IPS DF 4.7 (cell line): Measurements from ENCODE around the gene SLC16A10.
A peak's percentile ranks its signal among the peaks of the same experiment; 100 is the strongest.
"Not testable (repeated sequence)": the region's sequence is repeated elsewhere in the genome, so short reads cannot be mapped to it uniquely, and the experiment has no call there.

Source experiments
- DNase-seq: peaks from one replicate; pipeline ENCODE4 v3.0.0-alpha.2; 2013; ENCODE audit warnings: low spot score; ENCODE audit errors: extremely low read depth

The SLC16A10 gene

DNA sequence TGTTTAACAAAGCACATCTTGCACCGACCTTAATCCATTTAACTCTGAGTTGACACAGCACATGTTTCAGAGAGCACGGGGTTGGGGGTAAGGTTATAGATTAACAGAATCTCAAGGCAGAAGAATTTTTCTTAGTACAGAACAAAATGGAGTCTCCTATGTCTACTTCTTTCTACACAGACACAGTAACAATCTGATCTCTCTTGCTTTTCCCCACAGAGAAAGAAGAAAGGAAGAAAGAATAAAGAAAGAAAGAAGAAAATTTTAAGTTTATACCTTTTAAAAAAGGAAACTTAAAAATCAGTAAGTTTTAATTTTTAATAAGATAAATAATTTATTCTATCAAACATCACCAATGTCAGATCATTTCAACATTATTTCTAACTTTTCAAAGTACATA, 168.5 kb downstream of the SLC16A10 start:
- not testable (repeated sequence) for DNase-seq

DNA sequence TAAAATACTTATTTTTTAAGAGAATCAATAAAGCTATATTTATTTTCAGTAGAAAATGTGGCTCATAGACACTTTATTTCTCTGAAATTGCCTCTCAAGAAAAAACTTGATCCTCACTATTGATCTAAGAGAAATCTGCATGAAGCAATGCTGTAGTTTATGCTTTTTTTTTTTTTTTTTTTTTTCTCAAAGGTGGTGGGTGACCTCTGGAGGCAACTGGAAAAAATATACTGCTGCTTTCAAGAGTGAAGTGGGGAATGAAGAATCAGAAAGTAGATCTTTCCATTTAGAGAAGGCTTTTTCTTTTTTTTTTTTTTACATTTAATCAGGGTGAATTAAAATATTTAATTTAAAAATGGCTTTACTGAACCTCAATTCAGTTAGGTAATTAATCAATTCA, 169.3 kb downstream of the SLC16A10 start:
- no peak for DNase-seq

DNA sequence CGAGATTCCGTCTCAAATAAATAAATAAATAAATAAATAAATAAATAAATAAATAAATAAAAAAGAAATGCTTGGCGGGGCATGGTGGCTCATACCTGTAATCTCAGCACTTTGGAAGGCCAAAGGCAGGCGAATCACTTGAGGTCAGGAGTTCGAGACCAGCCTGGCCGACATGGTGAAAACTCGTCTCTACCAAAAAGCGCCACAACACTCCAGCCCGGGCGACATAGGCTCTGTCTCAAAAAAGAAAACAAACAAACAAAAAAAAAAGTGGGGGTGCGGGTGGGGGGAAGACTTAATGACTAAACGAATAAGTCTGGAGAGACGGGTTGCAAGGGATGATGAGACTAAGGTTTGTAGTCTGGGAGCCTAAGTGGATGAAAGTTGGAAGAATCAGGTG, 170.7 kb downstream of the SLC16A10 start:
- no peak for DNase-seq

DNA sequence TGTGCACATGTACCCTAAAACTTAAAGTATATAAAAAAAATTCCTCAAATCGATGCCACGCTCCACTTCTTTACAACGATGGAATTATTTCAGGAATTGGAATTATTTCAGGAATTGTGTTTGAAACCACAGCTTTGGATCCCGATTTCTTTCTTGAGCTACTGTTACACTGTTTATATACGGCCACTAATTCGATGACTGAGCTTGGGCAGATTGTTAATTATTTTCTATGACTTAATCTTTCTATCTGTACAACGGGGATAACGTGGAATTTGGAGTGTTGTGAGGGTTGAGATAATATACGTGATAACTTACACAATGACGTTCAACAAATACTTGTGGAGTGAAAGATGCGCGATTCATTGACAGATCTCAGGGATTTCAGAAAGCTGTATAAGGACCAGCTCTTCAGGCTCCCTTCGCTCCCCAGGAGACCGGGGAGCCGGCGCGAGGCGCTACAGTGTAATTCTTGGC, 171.3 kb downstream of the SLC16A10 start:
- DNase-seq = no peak

DNA sequence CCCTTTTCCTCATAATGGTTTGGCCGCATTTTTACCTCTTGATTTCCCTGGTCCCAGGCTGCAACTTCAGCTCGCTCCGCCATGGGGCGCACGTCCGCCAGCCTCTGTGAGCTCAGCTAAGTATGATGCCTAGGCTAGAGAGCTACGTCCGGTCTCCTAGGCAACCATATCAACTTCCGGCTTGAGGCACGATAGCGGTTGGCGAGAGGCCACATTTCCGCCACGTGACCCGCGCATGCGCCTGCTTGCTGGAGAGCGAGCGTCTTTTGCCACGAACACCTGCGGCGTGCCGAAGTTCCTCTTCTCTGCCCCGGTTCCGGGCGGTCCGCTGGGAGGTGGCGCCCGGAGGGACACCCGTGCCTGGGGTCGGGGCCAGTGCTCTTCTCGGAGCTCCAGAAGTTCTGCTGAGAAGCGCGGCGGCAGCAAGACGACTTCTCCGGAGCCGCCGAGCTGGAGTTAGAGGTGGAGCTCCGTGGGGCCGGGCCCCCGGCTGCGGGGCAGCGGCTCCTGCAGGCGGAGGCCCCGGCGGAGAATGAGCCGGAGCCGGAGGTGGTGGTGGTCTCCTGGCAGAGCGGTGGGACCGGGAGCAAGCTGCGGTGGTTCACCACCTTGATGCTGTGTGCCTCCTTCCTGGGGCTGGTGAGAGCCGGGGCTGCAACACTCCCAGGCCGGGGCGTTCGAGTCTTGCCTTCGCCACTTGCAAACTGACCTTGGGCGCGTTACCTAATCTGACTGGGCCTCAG, 172.0 kb downstream of the SLC16A10 start:
- peak; percentile 99 for DNase-seq

DNA sequence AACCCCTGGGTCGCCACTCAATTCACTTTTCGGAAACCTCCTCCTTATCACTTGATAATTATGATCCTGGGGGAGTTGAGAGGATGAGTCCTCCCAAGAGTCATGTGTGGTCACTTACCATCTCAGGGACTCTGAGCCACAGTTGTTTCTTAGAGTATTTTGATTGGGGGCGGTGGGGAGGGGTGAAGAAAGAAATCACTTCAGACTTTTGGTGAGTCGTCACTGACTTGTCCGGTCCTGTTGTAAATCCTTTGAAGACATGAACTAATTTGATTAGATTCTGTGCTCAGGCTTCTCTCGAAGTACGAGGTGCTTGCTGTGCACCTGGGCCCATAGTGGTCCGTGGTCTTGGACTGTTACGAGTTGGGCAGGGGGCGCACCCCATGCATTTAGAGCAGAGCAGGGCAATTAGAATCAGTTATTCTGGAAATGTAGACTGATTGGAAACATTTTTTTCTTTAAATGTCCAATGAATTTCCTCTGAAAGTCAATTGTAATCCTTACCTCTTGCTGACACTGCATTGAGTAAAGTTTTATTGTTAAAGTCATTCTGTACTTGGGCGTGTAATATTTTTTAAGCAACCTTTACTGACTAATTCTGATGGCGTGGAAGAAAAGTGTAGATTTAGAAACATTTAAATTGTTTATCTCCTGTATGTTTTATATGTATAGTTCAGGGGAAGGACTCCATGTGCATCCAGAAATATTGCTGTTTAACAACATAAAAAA, 173.4 kb downstream of the SLC16A10 start:
- DNase-seq = no peak

DNA sequence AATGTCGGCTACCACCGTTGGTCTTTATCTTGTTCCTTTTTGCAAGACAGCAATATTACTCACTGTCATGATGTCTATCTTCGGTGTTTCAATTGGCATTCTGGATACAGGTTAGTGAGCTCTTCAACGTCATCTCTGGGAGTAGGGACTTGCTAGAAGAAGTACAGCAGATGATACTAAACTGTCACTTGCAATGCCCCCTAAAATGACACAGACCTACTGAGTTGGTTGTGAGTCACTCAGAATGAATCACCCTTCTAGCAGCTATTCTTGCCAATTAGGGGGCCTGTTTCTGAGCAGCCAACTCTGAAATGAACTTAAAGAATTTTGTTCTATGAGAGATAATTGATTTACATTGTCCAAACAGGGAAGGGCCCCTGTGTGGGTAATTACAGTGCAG, 176.5 kb downstream of the SLC16A10 start:
- DNase-seq = no peak

DNA sequence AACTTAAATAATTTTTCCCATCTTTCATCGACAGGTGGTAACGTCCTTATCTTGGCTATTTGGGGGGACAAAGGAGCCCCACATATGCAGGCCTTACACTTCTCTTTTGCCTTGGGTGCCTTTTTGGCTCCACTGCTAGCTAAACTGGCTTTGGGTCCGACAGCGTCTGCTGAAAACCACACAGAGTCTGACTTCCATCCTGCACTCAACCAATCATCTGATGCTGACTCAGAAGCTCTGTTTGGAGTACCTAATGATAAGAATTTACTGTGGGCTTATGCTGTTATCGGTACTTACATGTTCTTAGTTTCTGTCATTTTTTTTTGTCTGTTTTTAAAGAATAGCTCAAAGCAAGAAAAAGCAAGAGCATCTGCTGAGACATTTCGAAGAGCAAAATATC, 178.5 kb downstream of the SLC16A10 start:
- DNase-seq = no peak

DNA sequence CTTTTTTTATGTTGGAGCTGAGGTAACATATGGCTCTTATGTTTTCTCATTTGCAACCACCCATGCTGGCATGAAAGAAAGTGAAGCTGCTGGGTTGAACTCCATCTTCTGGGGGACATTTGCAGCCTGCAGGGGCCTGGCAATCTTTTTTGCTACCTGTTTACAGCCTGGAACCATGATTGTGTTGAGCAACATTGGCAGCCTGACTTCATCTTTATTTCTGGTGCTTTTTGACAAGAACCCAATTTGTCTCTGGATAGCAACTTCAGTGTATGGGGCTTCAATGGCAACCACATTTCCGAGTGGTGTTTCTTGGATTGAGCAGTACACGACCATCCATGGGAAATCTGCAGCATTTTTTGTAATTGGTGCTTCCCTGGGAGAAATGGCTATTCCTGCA, 179.0 kb downstream of the SLC16A10 start:
- no peak for DNase-seq

DNA sequence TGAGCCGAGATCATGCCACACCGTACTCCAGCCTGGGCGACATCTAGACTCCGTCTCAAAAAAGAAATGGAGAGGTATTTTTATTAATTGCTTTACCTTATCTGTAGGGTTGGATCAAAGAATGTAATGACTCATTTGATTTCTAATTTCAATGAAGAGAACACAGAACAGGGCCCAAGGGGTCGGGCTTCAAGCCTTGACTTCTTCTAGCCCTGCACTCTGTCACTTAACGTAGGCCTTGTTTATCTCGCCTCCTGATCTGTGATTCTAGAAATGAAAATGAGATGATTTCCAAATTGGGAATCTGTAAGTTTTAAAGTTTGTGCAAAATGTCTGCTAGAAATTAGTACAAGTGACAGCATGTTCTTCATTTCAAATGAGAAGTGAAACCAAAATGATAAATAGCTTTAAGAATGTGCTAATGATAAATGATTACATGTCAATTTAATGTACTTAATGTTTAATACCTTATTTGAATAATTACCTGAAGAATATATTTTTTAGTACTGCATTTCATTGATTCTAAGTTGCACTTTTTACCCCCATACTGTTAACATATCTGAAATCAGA, 180.5 kb downstream of the SLC16A10 start:
- no peak for DNase-seq

DNA sequence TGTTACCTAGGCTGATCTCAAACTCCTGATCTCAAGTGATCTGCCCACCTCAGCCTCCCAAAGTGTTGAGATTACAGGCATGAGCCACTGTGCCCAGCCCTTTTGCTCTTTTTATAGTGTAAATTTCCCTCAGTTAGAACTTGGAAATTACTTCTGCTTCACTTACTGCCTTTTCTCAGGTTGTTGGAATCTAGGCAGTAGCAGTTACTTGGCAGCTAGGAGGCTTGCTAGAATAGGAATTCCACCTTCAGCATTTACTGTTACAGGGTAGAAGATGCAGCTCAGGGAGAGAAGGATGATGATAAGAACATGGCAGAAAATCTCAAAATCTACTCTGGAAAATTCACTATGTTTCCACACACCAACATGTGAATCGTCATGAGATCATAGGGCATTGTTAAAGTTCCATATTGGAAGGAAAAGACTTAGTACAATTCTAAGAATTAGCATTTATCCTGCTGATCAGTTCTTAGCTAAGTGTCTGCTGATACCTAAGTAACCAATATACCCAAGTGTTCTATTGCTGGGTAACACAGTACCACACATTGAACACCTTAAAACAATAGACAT, 182.2 kb downstream of the SLC16A10 start:
- DNase-seq = no peak

DNA sequence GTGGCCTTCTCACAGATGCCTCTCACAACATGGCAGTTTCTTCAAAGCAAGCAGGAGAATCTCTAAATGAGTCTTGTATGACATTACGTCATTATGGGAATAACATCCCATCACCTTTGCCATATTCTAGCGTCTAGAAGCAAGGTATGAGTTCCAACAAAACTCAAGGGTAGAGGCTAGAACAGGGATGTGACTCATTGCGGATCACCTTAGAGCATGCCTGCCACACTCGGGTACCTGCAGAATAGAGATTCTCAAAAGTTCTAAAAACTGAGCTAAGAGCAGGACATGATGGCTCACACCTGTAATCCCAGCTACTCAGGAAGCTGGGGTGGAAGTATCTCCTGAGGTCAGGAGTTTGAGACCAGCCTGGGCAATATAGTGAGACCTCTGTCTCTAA, 182.8 kb downstream of the SLC16A10 start:
- DNase-seq = no peak

DNA sequence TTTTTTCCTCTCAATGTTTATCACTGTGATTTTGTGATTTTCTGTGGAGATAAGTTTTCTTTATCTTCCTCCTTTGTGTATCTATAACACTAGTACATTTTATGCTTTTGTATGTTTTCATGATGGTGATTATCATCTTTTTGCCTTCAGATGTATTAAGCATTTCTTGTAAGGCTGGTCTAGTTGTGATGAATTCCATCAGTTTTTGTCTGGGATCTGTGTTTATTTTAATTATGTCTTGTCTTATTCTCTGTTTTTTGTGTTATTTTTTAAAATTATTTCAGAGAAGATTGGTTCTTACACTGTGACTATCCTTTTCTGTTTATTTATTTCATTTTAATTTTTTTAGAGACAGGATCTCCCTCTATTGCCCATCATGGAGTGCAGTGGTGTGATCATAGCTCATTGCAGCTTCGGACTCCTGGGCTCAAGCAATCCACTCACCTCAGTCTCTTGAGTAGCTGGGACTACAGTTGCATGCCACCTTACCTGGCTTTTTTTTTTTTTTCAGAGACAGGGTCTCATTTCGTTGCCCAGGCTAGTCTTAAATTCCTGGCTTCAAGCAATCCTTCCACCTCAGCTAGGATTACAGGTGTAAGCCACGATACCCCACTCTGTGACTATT, 187.4 kb downstream of the SLC16A10 start:
- DNase-seq = no peak

DNA sequence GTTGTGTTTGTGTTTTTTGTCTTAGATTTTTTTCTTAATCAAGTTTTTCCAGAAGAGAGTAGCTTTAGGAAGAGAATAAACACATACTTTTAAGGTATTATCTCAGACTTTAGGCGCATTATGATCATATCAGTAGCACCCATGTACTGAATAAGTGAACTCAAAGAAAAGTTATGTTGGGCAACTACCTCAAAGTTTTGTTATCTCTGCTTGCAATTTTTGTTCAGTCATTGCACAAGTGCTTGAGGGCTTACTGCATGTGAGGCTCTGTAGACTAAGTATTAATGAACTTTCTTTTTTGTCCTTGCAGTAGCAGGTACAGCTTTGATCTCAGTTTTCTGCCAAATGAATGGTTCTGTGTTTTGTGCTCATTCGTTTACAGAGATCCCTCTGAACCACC, 189.0 kb downstream of the SLC16A10 start:
- no peak for DNase-seq

DNA sequence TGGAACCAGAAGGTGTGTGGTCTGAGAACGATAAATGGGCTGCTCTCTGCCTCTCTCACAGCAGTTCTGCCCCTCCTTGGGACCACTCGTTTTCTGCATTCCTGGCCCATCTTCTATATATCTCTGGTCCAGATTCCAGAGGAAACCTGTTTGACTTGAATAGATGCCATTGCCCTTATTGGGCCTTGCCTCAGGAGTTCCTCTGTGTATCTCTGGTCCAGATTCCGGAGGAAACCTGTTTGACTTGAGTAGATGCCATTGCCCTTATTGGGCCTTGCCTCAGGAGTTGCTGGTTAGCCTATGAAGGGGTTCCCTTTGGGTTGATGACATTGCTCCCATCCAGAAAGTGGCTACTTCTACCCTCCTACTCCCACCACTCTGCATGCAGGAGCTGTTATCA, 189.4 kb downstream of the SLC16A10 start:
- no peak for DNase-seq

DNA sequence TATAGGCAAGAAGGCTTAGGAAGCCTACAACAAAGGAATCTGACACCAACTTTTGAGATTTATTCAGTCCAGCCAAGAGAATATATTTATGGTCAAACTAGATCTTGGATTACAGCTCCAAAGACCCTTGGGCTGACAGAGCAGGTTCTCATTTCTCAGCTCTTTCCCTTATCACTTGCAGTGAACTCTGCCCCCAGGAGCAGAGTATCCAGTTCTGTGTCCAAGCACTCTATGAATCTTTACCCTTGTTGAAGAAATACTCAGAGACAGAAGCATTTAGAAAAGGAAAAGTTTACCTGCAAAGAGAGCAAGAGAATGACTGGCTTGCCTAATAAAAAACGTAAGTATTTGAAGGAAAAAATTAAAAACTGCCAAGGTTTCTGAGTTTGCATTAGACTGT, 190.5 kb downstream of the SLC16A10 start:
- no peak for DNase-seq

DNA sequence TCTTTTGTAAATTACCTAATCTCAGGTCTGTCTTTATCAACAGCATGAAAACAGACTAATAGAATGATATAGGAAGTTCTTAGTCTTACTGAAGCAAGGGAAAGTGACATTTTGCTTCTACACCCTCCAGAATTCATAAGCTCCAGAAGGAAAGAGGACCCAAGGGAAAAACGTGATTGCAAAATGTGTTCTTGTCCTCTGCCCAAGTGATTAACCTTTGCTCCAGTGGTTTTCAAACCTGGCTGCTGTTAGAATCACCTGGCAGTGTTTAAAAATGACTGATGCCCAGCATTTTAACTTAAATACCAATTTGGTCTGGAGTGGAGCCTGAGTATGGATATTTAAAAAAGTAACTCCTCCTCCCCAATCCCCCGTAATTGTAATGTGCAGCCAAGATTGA, 191.4 kb downstream of the SLC16A10 start:
- DNase-seq = no peak

DNA sequence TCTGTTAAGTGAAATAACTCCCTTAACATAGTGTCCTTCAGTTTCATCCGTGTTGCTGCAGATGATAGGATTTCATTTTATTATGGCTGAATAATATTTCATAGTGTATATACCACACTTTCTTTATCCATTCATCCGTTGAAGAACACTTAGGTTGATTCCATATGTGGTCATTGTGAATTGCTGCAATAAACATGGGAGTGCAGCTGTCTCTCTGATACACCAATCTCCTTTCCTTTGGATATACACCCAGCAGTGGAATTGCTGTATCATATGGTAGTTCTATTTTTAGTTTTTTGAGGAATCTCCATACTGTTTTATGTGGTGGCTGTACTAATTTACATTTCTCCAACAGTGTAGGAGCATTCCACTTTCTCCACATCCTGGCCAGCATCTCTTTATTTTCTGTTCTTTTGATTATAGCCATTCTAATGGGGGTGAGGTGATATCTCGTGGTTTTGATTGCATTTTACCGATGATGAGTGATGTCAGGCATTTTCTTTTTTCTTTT, 193.2 kb downstream of the SLC16A10 start:
- DNase-seq = no peak
